Stimulated activated CD4-positive, alpha-beta T cell treated with anti-CD3 and anti-CD28 coated beads, Interleukin-1b, Interleukin-23, amount 100 ng/mL, for 24 hours (primary cell): ENCODE data around the gene PHPT1.
"Not testable (repeated sequence)": the region's sequence is repeated elsewhere in the genome, so short reads cannot be mapped to it uniquely, and the experiment has no call there.

ENCODE experiments used
- DNase-seq, 4 experiments: peaks; one replicate each; pipeline ENCODE4 v3.0.0-alpha.2; 2020; ENCODE audit warnings: low read depth in 4 of 4, low spot score in 1 of 4

Gene PHPT1

DNA sequence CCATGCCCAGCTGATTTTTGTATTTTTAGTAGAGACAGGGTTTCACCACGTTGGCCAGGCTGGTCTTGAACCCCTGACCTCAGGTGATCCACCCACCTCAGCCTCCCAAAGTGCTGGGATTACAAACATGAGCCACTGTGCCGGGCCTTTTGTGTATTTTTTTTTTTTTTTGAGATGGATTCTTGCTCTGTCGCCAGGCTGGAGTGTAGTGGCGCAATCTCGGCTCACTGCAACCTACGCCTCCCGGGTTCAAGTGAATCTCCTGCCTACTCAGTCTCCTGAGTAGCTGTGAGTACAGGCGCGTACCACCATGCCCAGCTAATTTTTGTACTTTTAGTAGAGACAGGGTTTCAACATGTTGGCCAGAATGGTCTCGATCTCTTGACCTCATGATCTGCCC lies 34.5 kb downstream of the PHPT1 start:
- not testable (repeated sequence) for DNase-seq

DNA sequence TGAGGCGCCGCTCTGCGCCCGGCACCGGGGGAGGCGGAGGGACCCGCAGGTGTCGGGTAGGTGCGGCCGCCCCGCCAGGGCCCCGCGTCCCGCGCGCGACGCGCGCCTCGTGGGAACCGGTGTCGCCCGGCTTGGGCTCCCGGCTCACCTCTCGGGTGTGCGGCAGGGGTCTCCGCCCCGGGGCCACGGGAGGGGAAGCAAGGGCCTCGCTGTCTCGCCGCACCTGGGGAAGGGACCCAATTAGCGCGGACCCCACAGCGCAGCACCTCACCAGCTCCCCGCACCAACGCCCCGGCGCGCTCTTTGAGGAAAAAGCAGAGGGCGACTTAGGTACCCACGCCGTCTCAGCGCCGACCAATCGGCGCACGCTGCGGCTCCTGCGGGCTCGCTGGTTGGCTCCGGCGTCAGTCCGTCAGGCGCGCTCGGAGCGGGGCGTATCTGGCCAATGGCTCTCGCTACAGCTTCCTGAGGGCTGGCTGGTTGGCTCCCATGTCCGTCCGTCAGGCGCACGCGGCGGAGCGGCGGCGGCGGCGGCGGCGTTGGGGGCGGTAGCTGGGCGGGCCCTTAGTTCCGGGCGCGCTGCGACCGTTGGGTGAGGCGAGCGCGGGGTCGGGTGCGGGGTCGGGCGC lies 36.9 kb downstream of the PHPT1 start, which contains the start of gene TRAF2:
Gene TRAF2 (plus strand): TSS at position 567 of the 629 bp plus-strand sequence. CDS start 12,225 bp downstream, outside the sequence.
- DNase-seq = peak; percentile 83 to 96 (median 93)

DNA sequence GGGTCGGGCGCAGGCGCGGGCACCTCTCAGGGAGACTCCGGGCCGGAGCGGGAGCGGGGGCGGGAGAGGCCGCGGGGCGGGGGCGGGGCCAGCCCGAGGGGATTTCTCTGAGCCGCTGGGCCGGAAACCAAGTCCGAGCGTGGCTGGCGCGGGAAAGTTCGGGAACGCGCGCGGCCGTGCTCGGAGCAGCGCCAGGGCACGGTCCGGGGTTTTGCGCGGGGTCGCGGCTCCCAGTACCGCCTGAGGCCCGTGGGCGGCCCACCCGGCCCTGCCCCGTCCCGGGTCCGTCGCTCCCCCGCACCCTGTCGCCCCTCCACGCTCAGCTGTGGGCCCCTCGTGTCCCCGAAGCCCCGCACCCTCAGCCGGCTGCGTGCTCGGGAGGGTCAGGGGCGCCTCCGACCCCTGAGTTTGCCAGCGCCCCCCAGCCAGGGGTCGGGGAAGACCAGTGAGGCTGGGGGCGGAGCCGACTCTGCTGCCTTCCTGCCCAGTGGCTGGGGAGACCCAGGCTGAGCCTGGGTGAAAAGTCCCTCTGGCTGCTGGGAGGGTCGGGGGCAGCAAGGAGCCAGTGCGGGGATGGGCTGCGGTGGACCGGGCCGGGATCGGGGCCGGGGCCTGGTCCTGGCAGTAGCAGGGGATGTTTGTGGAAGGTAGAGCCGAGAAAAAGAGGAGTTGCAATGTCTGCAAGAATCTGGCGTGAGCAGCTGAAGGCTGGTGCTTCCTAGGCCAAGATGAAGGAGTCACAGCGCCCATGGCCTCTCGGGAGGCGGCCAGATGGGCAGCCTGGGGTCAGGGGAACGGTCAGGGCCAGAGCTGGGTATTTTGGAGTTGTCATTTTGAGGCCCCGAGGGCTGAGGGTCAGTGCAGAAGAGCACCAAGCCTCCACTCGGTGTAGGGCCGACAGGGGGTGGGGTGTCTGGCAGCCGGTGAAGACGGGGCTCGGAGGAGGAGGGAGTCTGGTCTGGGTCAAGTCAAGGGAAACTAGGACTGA lies 37.7 kb downstream of the PHPT1 start:
- DNase-seq = peak in 1 of 4 experiments; percentile 46

DNA sequence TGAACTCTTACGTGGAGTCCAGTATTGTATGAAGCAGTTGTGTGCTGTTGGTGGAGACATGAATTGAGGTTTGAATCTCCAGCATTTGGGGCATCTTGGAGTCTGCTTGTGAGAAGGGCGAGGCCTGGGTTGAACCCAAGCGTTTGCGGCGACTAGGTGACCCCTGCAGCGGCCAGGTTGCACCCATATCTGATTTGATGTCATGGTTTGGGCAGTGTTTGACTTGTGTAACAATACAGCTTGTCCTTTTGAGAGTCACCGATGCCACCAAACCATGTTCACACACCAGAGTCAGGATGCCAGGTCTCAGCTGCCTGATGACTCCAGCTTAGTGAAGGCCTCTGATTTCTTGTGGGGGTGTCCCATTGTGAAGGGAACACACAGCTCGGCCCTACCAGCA lies 39.2 kb downstream of the PHPT1 start:
- no peak for DNase-seq

DNA sequence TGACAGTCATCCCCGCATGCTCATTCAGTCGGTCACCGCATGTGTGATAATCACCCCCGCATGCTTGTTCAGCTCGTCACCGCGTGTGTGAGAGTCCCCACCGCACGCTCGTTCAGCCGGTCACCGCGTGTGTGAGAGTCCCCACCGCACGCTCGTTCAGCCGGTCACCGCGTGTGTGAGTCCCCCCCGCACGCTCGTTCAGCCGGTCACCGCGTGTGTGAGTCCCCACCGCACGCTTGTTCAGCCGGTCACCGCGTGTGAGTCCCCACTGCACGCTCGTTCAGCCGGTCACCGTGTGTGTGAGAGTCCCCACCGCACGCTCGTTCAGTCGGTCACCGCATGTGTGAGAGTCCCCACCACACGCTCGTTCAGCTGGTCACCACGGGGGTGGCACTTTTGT lies 40.6 kb downstream of the PHPT1 start:
- no peak for DNase-seq

DNA sequence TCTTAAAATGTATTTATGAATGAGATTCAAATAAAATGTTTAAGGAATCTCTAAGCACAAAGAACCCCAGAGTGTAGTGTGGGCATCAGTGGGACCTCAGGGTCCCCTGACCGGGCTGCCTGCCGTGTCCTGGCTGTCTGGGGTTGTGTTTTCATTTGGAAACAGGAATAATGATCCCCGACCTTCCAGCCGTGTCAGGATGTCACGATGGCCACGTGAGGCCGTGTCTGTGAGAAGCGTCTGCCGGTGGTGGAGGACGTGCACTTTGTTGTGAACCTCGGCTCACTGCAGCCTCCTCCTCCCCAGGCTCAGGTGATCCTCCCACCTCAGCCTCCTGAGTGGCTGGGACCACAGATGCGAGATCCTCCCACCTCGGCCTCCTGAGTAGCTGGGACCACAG lies 41.5 kb downstream of the PHPT1 start:
- DNase-seq = no peak

DNA sequence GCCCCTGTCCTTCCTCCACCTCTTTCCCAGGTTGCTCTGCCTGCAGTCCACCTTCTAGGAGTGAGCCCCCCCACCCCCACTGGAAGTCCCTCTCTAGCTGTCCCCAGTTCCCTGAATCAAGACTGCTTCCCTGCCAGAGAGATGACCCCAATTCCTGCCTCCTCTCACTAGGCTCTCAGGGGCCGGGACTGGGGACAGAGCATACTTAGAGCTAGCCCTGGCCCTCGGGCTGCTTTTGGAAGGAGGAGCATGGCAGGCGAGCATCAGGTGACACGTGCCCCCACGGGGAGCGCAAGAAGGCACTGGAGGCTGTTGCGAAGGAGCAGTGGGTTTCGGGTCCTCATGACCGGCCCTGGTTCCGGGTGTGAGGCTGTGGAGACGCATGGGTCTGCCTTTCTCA lies 46.8 kb downstream of the PHPT1 start:
- no peak for DNase-seq

DNA sequence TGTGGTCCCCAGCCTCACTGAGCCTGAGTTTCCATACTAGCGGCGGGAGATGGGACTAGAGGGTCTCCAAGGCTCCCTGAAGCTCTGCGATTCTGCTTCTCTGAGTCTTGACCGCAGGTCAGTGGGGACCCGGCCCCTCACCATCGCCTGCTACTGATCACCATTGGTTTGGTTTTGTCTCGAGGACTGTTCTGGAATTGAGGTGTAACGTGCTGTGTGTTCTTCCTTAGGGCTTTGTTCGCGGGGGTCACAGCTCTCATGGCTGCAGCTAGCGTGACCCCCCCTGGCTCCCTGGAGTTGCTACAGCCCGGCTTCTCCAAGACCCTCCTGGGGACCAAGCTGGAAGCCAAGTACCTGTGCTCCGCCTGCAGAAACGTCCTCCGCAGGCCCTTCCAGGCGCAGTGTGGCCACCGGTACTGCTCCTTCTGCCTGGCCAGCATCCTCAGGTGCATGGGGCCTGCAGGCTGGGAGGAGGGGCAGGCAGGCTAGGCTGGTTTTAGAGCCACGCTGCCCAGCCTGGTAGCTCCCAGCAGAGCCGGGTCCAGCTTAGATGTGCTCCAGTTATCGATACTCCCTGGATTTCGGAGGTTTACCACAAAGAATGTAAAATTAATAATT lies 49.4 kb downstream of the PHPT1 start:
- no peak for DNase-seq

DNA sequence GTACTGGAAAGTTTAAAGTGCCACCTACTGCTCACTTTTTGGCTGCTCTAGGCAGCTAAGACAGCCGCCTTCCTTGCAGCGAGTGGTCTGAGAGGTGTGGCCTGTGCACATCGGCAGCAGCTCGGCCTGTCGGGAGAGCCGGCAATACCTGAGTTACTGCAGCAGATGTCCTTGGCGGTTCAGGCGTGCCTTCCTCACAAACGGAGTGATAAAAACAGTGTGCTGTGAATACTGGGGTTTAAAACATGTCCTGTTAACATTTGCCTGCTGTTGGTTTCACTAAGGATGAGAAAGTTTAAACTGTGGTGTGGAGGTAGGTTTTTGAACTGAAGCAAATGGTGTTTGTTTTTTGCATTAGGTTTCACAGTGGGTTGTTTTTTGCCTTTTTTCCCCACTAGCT lies 50.0 kb downstream of the PHPT1 start:
- no peak for DNase-seq

DNA sequence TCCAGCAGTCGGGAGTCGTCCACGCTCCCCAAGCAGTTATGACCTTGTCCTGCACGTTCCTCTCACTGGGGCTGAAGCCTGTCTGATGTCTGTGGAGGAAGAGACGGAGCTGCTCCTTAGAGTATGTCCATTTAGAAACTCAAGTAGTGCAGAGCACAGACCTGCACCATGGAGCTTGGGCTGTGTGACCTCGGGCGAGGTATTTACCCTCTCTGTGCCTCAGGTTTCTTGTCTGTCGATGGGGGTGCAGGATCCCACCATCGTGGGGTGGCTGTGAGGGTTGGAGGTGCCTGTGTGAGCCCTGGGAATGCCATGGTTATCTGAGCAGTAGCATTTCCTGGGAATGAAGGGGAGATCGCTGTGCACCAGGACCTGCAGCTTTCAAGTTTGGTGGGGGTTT lies 51.3 kb downstream of the PHPT1 start:
- no peak for DNase-seq
